HL-60 (cell line): ENCODE results near the gene SMAD5.

ENCODE experiments used
- POLR2AphosphoS5 ChIP-seq: IDR thresholded peaks from 2 replicates; pipeline ENCODE4 v1.6.1; 2012; ENCODE audit warnings: low read depth
- TF ChIP-seq, protein P1 (sequence below): IDR thresholded peaks from one replicate; pipeline ENCODE4 v1.5.1; 2011; ENCODE audit warnings: low read length, control low read depth, inconsistent platforms; ENCODE audit not compliant: insufficient read depth
- TF ChIP-seq, protein P2 (sequence below): IDR thresholded peaks from 2 replicates; pipeline ENCODE4 v1.6.1; 2012; ENCODE audit warnings: low read depth; ENCODE audit not compliant: insufficient replicate concordance

DNA sequence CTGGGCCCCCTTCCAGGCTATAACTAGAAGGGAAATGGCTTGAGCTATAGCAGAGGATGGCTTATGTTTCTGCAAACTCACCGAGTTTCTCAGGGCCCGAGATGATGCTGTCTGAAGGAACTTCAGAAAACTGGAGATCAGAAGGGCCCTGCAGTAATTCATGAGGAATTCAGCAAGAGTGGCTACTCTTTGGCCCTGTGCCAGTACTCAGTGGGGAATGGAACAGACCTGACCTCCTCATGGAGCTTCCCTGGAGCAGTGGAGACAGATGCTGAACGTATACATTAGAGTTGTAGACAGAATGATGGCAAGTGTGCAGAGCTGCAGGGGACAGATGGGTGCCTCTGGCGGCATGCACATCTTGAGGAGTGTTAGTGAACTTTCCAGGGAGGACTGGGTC, 77.6 kb downstream of the SMAD5 start:
- TF ChIP-seq, protein P1, sequence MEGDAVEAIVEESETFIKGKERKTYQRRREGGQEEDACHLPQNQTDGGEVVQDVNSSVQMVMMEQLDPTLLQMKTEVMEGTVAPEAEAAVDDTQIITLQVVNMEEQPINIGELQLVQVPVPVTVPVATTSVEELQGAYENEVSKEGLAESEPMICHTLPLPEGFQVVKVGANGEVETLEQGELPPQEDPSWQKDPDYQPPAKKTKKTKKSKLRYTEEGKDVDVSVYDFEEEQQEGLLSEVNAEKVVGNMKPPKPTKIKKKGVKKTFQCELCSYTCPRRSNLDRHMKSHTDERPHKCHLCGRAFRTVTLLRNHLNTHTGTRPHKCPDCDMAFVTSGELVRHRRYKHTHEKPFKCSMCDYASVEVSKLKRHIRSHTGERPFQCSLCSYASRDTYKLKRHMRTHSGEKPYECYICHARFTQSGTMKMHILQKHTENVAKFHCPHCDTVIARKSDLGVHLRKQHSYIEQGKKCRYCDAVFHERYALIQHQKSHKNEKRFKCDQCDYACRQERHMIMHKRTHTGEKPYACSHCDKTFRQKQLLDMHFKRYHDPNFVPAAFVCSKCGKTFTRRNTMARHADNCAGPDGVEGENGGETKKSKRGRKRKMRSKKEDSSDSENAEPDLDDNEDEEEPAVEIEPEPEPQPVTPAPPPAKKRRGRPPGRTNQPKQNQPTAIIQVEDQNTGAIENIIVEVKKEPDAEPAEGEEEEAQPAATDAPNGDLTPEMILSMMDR, result no peak
- TF ChIP-seq, protein P2, sequence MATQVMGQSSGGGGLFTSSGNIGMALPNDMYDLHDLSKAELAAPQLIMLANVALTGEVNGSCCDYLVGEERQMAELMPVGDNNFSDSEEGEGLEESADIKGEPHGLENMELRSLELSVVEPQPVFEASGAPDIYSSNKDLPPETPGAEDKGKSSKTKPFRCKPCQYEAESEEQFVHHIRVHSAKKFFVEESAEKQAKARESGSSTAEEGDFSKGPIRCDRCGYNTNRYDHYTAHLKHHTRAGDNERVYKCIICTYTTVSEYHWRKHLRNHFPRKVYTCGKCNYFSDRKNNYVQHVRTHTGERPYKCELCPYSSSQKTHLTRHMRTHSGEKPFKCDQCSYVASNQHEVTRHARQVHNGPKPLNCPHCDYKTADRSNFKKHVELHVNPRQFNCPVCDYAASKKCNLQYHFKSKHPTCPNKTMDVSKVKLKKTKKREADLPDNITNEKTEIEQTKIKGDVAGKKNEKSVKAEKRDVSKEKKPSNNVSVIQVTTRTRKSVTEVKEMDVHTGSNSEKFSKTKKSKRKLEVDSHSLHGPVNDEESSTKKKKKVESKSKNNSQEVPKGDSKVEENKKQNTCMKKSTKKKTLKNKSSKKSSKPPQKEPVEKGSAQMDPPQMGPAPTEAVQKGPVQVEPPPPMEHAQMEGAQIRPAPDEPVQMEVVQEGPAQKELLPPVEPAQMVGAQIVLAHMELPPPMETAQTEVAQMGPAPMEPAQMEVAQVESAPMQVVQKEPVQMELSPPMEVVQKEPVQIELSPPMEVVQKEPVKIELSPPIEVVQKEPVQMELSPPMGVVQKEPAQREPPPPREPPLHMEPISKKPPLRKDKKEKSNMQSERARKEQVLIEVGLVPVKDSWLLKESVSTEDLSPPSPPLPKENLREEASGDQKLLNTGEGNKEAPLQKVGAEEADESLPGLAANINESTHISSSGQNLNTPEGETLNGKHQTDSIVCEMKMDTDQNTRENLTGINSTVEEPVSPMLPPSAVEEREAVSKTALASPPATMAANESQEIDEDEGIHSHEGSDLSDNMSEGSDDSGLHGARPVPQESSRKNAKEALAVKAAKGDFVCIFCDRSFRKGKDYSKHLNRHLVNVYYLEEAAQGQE, result no peak
- no peak for TF ChIP-seq POLR2AphosphoS5
